ENCODE results near the gene ARHGAP45.

GRCh38 chr19:1046117-1046626 lies 20.8 kb upstream of the ARHGAP45 start:
- TF ChIP-seq PHF8 (IDR thresholded peaks at IDR 0.05; ENCODE audit: borderline replicate concordance, low read depth), result no peak
- no peak for TF ChIP-seq REST (IDR thresholded peaks at IDR 0.05)
- no peak for TF ChIP-seq CBX8 (IDR thresholded peaks at IDR 0.05)
- no peak for TF ChIP-seq CTCF (IDR thresholded peaks at IDR 0.05)
- no peak for TF ChIP-seq ZSCAN20 (CRISPR knock-in tag; IDR thresholded peaks at IDR 0.05)

Measured in A549 (cell line).